KOPT-K1 (cell line): ENCODE results near the gene SHISA7.
A peak's percentile ranks its signal among the peaks of the same experiment; 100 is the strongest.

Experiments
- H3K27ac ChIP-seq: fragments of 200-600 bp; sonication (generic); 2 replicates; pipeline ENCODE4 v1.5.1; 2016; ENCODE audit warnings: antibody characterized with exemption, mild to moderate bottlenecking, low read depth, low read length; ENCODE audit not compliant: poor library complexity, severe bottlenecking
- H3K36me3 ChIP-seq: fragments of 200-600 bp; sonication (generic); 2 replicates; pipeline ENCODE4 v1.5.1; 2017; ENCODE audit warnings: antibody characterized with exemption, mild to moderate bottlenecking, low read length, moderate library complexity; ENCODE audit not compliant: insufficient read depth
- H3K9me3 ChIP-seq: fragments of 200-600 bp; sonication (generic); 2 replicates; pipeline ENCODE4 v1.5.1; 2017; ENCODE audit warnings: antibody characterized with exemption, low read length, mild to moderate bottlenecking; ENCODE audit not compliant: insufficient read depth, poor library complexity, severe bottlenecking

SHISA7 gene

DNA sequence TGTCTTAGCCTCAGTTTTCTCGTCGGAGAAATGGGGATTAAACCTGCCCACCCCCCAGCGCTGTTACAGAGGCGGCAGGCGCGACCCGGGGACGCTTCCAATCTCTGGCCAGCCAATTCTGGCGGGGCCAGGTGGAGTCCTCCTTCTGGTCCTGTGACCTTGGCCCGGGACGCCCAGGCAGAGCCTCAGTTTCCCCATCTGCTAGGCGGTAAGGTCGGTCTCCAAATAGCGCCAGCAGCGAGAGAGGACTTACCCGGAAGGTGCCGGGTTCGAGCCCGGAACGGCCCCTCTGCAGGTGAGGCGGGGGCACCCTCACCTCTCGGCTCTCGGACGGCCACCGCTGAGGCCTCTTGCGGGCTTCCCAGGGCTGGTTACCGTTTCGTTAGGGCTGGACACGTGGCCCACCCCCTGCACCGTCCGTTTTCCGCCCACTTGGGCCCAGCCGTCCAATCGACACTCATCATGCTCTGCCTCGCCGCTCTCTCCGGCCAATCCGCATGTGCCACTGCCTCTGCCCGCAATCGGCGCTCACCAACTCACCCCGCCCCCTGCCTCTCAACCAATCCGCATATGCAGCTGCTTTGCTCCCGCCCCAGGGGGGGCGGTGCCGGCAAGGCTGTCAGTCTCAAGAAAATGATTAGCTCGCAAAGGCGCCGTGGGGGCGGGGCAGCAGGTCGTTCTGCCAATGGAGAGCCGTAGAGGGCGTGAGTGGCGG lies 18.3 kb upstream of the SHISA7 start, which contains the start of gene ISOC2:
Gene ISOC2, minus strand, starts transcription at position 384 of the 715 bp plus-strand sequence. CDS start 5,156 bp downstream, outside the sequence.
- Histone ChIP-seq H3K36me3 (no peaks in the 10 kb centered on the region), H3K9me3 (no peaks in the 10 kb centered on the region), H3K27ac (peak within 1 kb of the TSS; percentile 85)

DNA sequence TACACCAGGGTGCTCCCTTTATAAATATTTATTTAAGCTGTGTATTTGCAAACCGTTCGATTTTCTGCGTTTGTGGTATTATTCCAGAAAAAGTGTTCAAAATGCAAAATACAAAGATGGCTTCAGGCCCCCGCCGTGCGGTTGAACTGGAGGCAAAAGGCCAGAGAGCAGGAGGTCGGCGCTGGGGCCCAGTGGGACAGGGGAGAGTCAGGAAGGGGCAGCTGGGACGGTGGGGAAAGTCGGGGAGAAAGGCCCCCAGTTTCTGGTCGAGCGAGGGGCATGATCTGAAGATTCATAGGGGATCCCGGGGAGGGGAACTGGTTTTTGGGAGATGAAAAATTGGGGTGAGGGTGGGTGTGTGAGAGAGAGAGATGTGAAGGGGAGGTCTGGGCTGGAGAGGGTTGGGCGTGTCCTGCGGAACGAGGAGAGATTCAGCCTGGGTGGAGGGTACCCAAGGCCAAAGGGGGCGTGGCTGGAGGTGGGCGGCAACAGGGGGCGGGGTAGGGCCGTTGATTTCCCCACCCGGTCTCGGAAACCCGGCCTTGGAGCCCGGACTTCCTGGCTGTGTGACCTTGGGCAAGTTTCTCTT lies 17.7 kb upstream of the SHISA7 start:
- H3K9me3 ChIP-seq, result no peaks in the 10 kb centered on the region
- H3K36me3 ChIP-seq, result peaks cover 1% of the 10 kb centered on the region; the same call in 1 of the 2 replicates
- peak overlapping the region; percentile 85 for H3K27ac ChIP-seq

GRCh38 chr19:55459950-55460657 lies 17.0 kb upstream of the SHISA7 start:
- H3K27ac ChIP-seq, result no peak overlapping the region
- peaks cover 8% of the 10 kb centered on the region; the same call in 1 of the 2 replicates for H3K36me3 ChIP-seq
- H3K9me3 ChIP-seq, result no peaks in the 10 kb centered on the region

DNA sequence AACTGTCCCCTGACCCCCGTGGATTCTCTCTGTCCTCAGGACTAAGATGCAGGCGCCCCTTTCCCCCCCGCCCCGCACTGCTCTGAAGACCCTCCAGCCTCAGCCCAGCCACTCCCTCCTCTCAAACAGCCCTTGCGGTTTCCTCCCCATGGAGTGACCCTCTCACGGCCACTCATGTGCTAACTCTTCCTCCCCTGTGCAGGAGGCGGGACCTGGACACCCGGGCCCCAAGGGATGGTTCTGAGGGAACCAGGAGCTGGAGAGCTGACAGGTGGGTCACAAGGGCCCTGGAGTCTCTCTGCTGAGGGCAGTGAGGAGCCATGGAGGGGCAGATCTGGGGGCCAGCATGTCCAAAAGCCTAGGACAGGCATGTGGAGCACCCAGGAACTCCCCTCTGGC lies 16.4 kb upstream of the SHISA7 start:
- Histone ChIP-seq H3K27ac (no peak overlapping the region), H3K9me3 (no peaks in the 10 kb centered on the region)

GRCh38 chr19:55457683-55458457 lies 14.8 kb upstream of the SHISA7 start:
- Histone ChIP-seq H3K36me3 (peaks cover 8% of the 10 kb centered on the region; the same call in 1 of the 2 replicates), H3K27ac (no peak overlapping the region), H3K9me3 (no peaks in the 10 kb centered on the region)

More for the DNA sequence above, 16.4 kb upstream of the SHISA7 start:
- H3K36me3 ChIP-seq, result peaks cover 8% of the 10 kb centered on the region; the same call in 1 of the 2 replicates

DNA sequence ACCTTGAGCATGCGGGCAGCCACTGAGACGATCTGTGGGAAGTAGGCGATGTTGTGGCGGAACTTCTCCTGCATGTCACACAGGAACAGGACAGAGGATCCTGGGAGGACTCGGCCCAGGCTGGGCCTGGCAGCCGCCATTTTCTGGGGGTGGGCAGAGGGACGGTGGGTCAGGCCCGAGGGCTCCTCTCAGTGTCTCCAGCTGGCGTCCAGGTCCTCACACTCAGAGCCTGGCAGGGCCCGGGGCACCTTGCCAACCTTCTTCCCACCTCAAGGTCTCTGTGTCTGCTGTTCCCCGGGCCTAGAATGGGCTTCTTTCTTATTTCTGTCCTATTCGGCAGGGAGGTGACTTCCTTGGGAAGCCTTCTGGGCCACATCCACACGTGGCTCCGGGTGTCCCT lies 13.2 kb upstream of the SHISA7 start:
- Histone ChIP-seq H3K9me3 (no peaks in the 10 kb centered on the region), H3K27ac (no peak overlapping the region), H3K36me3 (peaks cover 8% of the 10 kb centered on the region; the same call in 1 of the 2 replicates)

GRCh38 chr19:55455576-55456235 lies 12.6 kb upstream of the SHISA7 start:
- H3K36me3 ChIP-seq, result peaks cover 8% of the 10 kb centered on the region; the same call in 1 of the 2 replicates
- no peaks in the 10 kb centered on the region for H3K9me3 ChIP-seq
- H3K27ac ChIP-seq, result no peak overlapping the region

DNA sequence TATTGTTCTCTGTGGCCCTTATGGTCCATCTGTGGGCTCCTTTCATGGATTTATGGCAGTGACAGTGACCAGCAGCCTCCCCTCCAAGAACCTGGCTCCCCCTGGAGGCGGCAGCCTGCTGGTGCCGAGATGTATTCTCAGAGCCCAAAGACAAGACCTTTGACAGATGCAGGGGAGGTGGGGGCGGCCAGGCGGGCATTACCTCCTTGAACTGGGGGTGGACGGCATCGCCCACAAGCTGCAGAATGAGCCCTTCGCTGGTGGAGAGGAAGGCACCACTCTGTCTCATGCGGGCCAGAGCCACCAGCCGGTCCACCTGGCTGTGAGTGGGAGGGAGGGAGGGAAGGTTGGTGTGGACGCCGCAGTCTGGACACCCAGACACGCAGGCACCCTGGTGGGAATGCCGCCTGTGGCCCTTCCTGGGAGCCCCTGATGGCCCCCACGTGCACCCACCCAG lies 11.7 kb upstream of the SHISA7 start:
- no peak overlapping the region for H3K27ac ChIP-seq
- no peaks in the 10 kb centered on the region for H3K9me3 ChIP-seq
- H3K36me3 ChIP-seq, result peaks cover 8% of the 10 kb centered on the region; the same call in 1 of the 2 replicates

DNA sequence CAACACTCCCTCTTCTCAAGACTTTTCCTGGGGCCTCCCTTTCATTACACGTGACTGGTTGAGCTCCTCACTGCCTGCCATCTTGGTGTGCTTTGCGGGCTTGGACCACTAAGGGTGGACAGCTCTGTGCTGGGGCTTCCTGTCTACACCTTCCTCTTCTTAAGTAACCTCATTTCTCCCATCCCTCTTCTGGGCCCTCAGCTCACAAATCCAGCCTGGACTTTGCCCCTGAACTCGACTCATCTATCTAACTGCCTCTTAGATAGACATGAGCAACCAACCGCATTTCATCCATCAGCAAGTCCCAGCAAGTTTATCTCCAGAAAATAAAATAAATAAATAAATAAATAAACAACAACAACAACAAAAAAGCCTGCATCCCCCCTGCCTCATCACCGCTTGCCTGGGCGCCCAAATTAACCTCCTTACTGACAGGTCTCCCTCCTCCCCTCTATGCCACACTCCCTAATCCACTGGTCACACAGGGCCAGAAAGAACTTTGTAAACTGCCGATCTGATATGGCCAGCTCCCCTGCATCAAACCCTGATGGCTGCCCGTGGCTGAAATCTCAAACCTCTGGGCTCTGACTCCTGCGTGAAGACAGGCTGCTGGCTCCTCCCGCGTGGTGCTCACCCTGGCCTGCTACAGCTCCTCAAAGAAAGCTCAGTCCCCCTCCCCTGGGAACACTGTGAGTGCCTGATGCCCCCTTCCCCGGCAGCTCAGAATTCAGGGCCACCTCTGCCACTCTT lies 10.6 kb upstream of the SHISA7 start:
- Histone ChIP-seq H3K9me3 (no peaks in the 10 kb centered on the region), H3K27ac (no peak overlapping the region), H3K36me3 (peaks cover 8% of the 10 kb centered on the region; the same call in 1 of the 2 replicates)

DNA sequence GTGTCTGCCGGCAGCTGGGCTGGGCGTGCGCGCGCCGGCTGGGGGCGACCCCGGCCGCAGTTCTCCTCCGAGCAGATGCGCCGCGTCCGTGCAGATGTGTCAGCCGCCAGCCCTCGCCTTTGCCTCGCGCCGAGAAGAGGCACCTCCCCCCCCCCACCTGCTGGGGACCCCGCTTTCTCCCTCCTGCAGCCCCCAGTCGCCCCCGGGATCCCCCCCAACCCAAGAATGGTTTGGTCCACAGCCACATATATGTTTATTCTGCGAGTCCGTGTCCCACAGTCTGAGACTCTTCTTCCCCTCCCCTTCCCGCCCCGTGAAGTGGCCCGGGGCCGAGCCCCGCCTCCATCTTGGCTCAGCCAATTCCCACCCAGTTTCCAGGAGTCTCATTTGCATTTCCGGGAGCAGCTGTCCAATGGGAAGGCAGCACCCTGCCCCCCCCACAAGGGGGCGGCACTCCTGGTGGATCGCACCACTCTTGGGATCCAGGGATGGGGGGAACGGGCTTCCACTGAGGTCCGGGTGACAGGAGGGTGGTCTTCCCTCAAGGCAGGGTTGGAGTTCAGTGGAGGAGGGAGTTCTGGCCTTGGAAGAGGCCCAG lies 9.7 kb upstream of the SHISA7 start:
- H3K27ac ChIP-seq, result no peak overlapping the region
- H3K36me3 ChIP-seq, result peaks cover 8% of the 10 kb centered on the region; the same call in 1 of the 2 replicates
- no peaks in the 10 kb centered on the region for H3K9me3 ChIP-seq

DNA sequence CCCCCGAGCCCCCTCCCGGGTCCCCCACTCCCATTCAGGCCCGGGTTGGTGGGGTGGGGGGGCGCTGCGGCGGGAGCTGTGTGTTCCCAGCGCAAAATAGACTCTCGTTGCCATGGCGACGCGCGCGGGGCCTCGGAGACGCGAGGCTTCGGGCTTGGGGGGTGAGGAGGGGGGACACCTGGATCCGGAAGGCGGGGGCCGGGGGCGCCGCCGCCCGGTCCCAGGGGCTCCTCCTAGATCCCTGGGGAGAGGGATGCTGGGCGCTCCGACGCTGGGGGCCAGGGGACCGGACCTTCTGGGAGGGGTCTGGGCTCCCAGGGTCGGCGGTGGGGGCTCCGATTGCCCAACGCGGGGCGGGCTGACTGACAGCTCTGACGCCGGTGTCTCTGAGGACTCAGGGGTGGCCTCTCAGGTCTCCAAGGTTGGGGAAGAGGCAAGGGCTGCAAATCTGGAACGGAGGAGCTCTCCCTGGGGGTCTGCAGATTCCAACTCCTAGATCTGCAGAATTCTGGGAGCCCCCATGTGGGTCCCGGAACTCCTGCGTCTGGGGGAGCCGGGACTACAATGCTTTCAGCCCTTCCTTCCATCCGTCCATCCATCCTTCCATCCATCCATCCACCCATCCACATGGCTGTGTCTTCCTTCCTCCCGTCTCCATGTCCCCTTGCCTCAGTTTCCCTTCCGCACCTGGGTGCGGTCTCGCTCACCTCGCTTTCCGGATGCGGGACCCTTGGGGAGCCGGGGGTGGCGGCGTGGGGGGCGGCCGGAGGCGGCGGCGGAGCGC lies 9.1 kb upstream of the SHISA7 start:
- Histone ChIP-seq H3K27ac (no peak overlapping the region), H3K36me3 (peaks cover 8% of the 10 kb centered on the region; the same call in 1 of the 2 replicates), H3K9me3 (no peaks in the 10 kb centered on the region)

DNA sequence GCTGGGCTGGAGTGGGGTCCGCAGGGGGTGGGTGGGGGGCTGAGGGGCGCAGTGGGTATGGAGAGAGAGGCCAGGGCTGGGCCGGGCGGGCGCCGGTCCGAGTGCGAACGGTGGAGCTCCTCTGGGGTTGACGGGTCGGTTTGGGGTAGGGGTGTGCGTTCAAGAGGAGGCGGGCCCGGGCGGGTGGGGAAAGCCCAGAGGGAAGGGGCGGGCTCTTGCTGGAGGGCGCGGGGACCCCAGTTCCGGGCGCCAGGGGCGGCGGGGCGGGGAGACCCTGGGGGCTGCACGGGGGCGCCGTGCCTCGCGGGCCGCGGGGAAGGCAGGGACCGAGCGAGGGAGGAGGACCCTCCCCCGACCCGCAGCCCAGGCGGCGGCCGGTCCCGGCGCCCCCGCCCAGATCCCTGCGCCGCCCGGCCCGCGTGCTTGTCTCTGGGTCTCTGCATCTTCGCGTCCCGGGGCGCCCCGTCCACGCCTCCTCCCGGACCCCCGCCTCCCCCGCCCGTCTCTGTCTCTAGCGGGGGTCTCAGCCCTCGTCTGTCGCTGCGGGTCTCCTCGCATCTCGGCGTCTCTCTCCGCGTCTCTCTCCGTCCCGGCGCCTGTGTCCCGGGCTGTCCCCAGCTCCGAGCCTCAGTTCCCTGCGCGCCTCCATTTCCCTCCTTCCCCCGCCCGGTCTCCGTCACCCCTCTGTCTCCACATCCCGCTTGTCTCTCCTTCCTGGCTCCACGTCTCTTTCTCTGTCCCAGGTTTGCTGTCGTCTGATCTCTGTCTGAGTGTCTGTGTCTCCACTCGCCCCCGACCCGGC lies 8.3 kb upstream of the SHISA7 start:
- Histone ChIP-seq H3K27ac (no peak overlapping the region), H3K9me3 (no peaks in the 10 kb centered on the region), H3K36me3 (peaks cover 8% of the 10 kb centered on the region; the same call in 1 of the 2 replicates)
